ENCODE measurements around the gene VKORC1L1. TPM values are rescaled to one million over a fixed set of nuclear protein-coding genes. Genes with fewer than 3 reads are reported as not detected.

Gene VKORC1L1
- total and polyA plus RNA-seq, 10 of the 15 experiments (the other 5 are each of a cell fraction or from before 2014, with no cell fraction given): 3.3 to 18.8 (median 12.5) TPM

GRCh38 chr7:65980478-65981250 is 107.8 kb downstream of the VKORC1L1 start (continued):
- TF ChIP-seq, protein P1, sequence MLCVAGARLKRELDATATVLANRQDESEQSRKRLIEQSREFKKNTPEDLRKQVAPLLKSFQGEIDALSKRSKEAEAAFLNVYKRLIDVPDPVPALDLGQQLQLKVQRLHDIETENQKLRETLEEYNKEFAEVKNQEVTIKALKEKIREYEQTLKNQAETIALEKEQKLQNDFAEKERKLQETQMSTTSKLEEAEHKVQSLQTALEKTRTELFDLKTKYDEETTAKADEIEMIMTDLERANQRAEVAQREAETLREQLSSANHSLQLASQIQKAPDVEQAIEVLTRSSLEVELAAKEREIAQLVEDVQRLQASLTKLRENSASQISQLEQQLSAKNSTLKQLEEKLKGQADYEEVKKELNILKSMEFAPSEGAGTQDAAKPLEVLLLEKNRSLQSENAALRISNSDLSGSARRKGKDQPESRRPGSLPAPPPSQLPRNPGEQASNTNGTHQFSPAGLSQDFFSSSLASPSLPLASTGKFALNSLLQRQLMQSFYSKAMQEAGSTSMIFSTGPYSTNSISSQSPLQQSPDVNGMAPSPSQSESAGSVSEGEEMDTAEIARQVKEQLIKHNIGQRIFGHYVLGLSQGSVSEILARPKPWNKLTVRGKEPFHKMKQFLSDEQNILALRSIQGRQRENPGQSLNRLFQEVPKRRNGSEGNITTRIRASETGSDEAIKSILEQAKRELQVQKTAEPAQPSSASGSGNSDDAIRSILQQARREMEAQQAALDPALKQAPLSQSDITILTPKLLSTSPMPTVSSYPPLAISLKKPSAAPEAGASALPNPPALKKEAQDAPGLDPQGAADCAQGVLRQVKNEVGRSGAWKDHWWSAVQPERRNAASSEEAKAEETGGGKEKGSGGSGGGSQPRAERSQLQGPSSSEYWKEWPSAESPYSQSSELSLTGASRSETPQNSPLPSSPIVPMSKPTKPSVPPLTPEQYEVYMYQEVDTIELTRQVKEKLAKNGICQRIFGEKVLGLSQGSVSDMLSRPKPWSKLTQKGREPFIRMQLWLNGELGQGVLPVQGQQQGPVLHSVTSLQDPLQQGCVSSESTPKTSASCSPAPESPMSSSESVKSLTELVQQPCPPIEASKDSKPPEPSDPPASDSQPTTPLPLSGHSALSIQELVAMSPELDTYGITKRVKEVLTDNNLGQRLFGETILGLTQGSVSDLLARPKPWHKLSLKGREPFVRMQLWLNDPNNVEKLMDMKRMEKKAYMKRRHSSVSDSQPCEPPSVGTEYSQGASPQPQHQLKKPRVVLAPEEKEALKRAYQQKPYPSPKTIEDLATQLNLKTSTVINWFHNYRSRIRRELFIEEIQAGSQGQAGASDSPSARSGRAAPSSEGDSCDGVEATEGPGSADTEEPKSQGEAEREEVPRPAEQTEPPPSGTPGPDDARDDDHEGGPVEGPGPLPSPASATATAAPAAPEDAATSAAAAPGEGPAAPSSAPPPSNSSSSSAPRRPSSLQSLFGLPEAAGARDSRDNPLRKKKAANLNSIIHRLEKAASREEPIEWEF (IDR thresholded peaks at IDR 0.05; ENCODE audit: insufficient replicate concordance, low read depth, low read length): no peak
- TF ChIP-seq ZZZ3 (IDR thresholded peaks at IDR 0.05; ENCODE audit: control insufficient read depth, insufficient read length, low read depth) (no peak), SREBF1 (IDR thresholded peaks at IDR 0.05; ENCODE audit: low read length) (no peak), IKZF2 (IDR thresholded peaks at IDR 0.05) (peak in 1 of 2 experiments; percentile 53; a peak in 2 of 4 replicates), EGR1 (IDR thresholded peaks at IDR 0.05; ENCODE audit: borderline replicate concordance in 1 of 2, low read depth in 2 of 2, low read length in 2 of 2) (peak in 1 of 2 experiments; percentile 87; a peak in 2 of 3 replicates), POLR2AphosphoS5 (IDR thresholded peaks at IDR 0.05; ENCODE audit: low read length) (peak; percentile 87), SMAD5 (IDR thresholded peaks at IDR 0.05; ENCODE audit: low read depth) (0 out of 2 replicates have a peak, but pooled peaks have one; percentile 41), FOXM1 (IDR thresholded peaks at IDR 0.05; ENCODE audit: low read depth, low read length) (no peak), JUNB (IDR thresholded peaks at IDR 0.05) (no peak), PBX3 (IDR thresholded peaks at IDR 0.05; ENCODE audit: insufficient replicate concordance, low read depth, low read length) (no peak), ETV6 (conservative IDR thresholded peaks at IDR 0.05 in 1 of 2, IDR thresholded peaks at IDR 0.05 in 1 of 2; ENCODE audit: borderline replicate concordance in 1 of 2, low read depth in 1 of 2) (no peak)
- TF ChIP-seq, protein P2, sequence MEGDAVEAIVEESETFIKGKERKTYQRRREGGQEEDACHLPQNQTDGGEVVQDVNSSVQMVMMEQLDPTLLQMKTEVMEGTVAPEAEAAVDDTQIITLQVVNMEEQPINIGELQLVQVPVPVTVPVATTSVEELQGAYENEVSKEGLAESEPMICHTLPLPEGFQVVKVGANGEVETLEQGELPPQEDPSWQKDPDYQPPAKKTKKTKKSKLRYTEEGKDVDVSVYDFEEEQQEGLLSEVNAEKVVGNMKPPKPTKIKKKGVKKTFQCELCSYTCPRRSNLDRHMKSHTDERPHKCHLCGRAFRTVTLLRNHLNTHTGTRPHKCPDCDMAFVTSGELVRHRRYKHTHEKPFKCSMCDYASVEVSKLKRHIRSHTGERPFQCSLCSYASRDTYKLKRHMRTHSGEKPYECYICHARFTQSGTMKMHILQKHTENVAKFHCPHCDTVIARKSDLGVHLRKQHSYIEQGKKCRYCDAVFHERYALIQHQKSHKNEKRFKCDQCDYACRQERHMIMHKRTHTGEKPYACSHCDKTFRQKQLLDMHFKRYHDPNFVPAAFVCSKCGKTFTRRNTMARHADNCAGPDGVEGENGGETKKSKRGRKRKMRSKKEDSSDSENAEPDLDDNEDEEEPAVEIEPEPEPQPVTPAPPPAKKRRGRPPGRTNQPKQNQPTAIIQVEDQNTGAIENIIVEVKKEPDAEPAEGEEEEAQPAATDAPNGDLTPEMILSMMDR (IDR thresholded peaks at IDR 0.05 in 2 of 3, conservative IDR thresholded peaks at IDR 0.05 in 1 of 3; ENCODE audit: control insufficient read depth in 2 of 3, extremely low read depth in 1 of 3, insufficient read depth in 1 of 3, low read depth in 3 of 3, low read length in 3 of 3): no peak
- TF ChIP-seq, protein P3, sequence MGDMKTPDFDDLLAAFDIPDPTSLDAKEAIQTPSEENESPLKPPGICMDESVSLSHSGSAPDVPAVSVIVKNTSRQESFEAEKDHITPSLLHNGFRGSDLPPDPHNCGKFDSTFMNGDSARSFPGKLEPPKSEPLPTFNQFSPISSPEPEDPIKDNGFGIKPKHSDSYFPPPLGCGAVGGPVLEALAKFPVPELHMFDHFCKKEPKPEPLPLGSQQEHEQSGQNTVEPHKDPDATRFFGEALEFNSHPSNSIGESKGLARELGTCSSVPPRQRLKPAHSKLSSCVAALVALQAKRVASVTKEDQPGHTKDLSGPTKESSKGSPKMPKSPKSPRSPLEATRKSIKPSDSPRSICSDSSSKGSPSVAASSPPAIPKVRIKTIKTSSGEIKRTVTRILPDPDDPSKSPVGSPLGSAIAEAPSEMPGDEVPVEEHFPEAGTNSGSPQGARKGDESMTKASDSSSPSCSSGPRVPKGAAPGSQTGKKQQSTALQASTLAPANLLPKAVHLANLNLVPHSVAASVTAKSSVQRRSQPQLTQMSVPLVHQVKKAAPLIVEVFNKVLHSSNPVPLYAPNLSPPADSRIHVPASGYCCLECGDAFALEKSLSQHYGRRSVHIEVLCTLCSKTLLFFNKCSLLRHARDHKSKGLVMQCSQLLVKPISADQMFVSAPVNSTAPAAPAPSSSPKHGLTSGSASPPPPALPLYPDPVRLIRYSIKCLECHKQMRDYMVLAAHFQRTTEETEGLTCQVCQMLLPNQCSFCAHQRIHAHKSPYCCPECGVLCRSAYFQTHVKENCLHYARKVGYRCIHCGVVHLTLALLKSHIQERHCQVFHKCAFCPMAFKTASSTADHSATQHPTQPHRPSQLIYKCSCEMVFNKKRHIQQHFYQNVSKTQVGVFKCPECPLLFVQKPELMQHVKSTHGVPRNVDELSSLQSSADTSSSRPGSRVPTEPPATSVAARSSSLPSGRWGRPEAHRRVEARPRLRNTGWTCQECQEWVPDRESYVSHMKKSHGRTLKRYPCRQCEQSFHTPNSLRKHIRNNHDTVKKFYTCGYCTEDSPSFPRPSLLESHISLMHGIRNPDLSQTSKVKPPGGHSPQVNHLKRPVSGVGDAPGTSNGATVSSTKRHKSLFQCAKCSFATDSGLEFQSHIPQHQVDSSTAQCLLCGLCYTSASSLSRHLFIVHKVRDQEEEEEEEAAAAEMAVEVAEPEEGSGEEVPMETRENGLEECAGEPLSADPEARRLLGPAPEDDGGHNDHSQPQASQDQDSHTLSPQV (IDR thresholded peaks at IDR 0.05): no peak
